HepG2 (cell line): ENCODE measurements around the gene QKI. TPM values are rescaled to one million over a fixed set of nuclear protein-coding genes. Genes with fewer than 3 reads are reported as not detected.

Source experiments
- AGO1 ChIP-seq: fragments of 200-400 bp; formaldehyde crosslinking; IDR thresholded peaks from 2 replicates; pipeline ENCODE4 v1.6.1; 2017; ENCODE audit warnings: mild to moderate bottlenecking, low read depth, low read length, moderate library complexity; ENCODE audit not compliant: poor library complexity, severe bottlenecking
- BRCA1 ChIP-seq: sonication (generic); formaldehyde crosslinking; IDR thresholded peaks from 2 replicates; pipeline ENCODE4 v1.4.0; 2020; ENCODE audit warnings: missing genetic modification reagents
- CBX5 ChIP-seq: sonication (generic); formaldehyde crosslinking; IDR thresholded peaks from 2 replicates; pipeline ENCODE4 v1.4.0; 2020; ENCODE audit warnings: missing genetic modification reagents, borderline replicate concordance
- EED ChIP-seq: sonication (generic); formaldehyde crosslinking; IDR thresholded peaks from 2 replicates; pipeline ENCODE4 v1.5.0; 2020; ENCODE audit warnings: mild to moderate bottlenecking, missing genetic modification reagents
- HNRNPLL ChIP-seq: fragments of 200-400 bp; formaldehyde crosslinking; IDR thresholded peaks from 2 replicates; pipeline ENCODE4 v1.6.1; 2017; ENCODE audit warnings: mild to moderate bottlenecking, low read depth, low read length; ENCODE audit not compliant: poor library complexity, severe bottlenecking
- JUND ChIP-seq: sonication (generic); formaldehyde crosslinking; IDR thresholded peaks from 2 replicates; pipeline ENCODE4 v1.8.0; 2022; ENCODE audit warnings: mild to moderate bottlenecking, missing genetic modification reagents
- MAF1 ChIP-seq: sonication (generic); formaldehyde crosslinking; IDR thresholded peaks from 2 replicates; pipeline ENCODE4 v1.5.0; 2020; ENCODE audit warnings: missing genetic modification reagents, borderline replicate concordance
- MEF2D ChIP-seq: sonication (generic); formaldehyde crosslinking; IDR thresholded peaks from 2 replicates; pipeline ENCODE4 v1.5.1; 2020; ENCODE audit warnings: mild to moderate bottlenecking, missing genetic modification reagents
- NFIC ChIP-seq: IDR thresholded peaks from 2 replicates; pipeline ENCODE4 v1.6.1; 2012; ENCODE audit warnings: mild to moderate bottlenecking, low read length, inconsistent platforms
- PHF20 ChIP-seq: sonication (generic); formaldehyde crosslinking; IDR thresholded peaks from 2 replicates; pipeline ENCODE4 v1.5.0; 2020; ENCODE audit warnings: mild to moderate bottlenecking, missing genetic modification reagents
- PLRG1 ChIP-seq: fragments of 450-650 bp; conservative IDR thresholded peaks from 2 replicates; pipeline ENCODE4 v1.6.1; 2016
- TARDBP ChIP-seq: sonication (generic); formaldehyde crosslinking; IDR thresholded peaks from 2 replicates; pipeline ENCODE4 v1.8.0; 2022; ENCODE audit warnings: mild to moderate bottlenecking, missing genetic modification reagents
- USF2 ChIP-seq, 2 experiments: sonication (generic) in 1 of 2; formaldehyde crosslinking in 1 of 2; IDR thresholded peaks; 2 replicates each; pipeline versions ENCODE4 v1.5.1 to v1.6.1; 2011 to 2020; ENCODE audit warnings: borderline replicate concordance in 1 of 2, low read depth in 1 of 2, low read length in 1 of 2, mild to moderate bottlenecking in 1 of 2, missing genetic modification reagents in 1 of 2, moderate library complexity in 1 of 2
- ZNF3 ChIP-seq: IDR thresholded peaks from 2 replicates; pipeline ENCODE4 v1.7.0; 2017; ENCODE audit warnings: inconsistent platforms
- ZNF580 ChIP-seq: IDR thresholded peaks from 2 replicates; pipeline ENCODE4 v1.6.1; 2016; ENCODE audit warnings: low read depth, borderline replicate concordance
- polyA plus RNA-seq, 8 experiments: library from polyadenylated mRNA; depleted of rRNA in 3 of 8; stranded (reverse) in 7 of 8; unstranded in 1 of 8; fragments of >200 nt; fragmentation: Illumina TruSeq in 4 of 8; extraction: Trizol in 4 of 8; gene quantifications; 2 replicates each; pipeline versions ENCODE4 v1.2.1 to v1.2.3, GENCODE V29; 2011 to 2016; ENCODE audit warnings: low read depth in 4 of 8, missing spikeins in 1 of 8, mixed read lengths in 1 of 8; ENCODE audit not compliant: insufficient read depth in 1 of 8
- total RNA-seq, 5 experiments: library from RNA; depleted of rRNA; stranded (reverse); fragments of >200 nt; fragmentation: Illumina TruSeq; extraction: Trizol; gene quantifications; 2 replicates each; pipeline ENCODE4 v1.2.3, GENCODE V29; 2016; ENCODE audit warnings: low read depth in 1 of 5
- TF ChIP-seq, protein P1 (sequence below): sonication (generic); formaldehyde crosslinking; IDR thresholded peaks from 2 replicates; pipeline ENCODE4 v1.5.0; 2020; ENCODE audit warnings: missing genetic modification reagents
- TF ChIP-seq, protein P2 (sequence below): sonication (generic); formaldehyde crosslinking; IDR thresholded peaks from 2 replicates; pipeline ENCODE4 v1.8.0; 2022; ENCODE audit warnings: missing genetic modification reagents, low read depth, mild to moderate bottlenecking, borderline replicate concordance
- TF ChIP-seq, protein P3 (sequence below): sonication (generic); formaldehyde crosslinking; IDR thresholded peaks from 2 replicates; pipeline ENCODE4 v1.5.0; 2020; ENCODE audit warnings: mild to moderate bottlenecking, missing genetic modification reagents

Gene QKI
- total and polyA plus RNA-seq, 2 of the 13 experiments (the other 11 are each of a cell fraction or from before 2014, with no cell fraction given): 136 to 137 TPM

GRCh38 chr6:163405412-163406309 lies 8.9 kb upstream of the QKI start (continued):
- TF ChIP-seq AGO1 (no peak), MEF2D (CRISPR knock-in tag) (0 out of 2 replicates have a peak, but pooled peaks have one; percentile 31), MAF1 (CRISPR knock-in tag) (no peak), PHF20 (peak; percentile 49; the same call in 1 of the 2 replicates), JUND (CRISPR knock-in tag) (no peak), TARDBP (CRISPR knock-in tag) (peak; percentile 84), ZNF580 (CRISPR knock-in tag) (peak; percentile 59; the same call in 1 of the 2 replicates), ZNF3 (CRISPR knock-in tag) (no peak), NFIC (no peak), BRCA1 (CRISPR knock-in tag) (no peak), USF2 (IDR thresholded peaks at IDR 0.05; ENCODE audit: low read depth, low read length) (peak; percentile 26; the same call in 1 of the 2 replicates), USF2 (CRISPR knock-in tag; IDR thresholded peaks at IDR 0.05; ENCODE audit: borderline replicate concordance) (no peak), CBX5 (CRISPR knock-in tag) (no peak), EED (no peak), HNRNPLL (no peak), PLRG1 (no peak)
- TF ChIP-seq, protein P1, sequence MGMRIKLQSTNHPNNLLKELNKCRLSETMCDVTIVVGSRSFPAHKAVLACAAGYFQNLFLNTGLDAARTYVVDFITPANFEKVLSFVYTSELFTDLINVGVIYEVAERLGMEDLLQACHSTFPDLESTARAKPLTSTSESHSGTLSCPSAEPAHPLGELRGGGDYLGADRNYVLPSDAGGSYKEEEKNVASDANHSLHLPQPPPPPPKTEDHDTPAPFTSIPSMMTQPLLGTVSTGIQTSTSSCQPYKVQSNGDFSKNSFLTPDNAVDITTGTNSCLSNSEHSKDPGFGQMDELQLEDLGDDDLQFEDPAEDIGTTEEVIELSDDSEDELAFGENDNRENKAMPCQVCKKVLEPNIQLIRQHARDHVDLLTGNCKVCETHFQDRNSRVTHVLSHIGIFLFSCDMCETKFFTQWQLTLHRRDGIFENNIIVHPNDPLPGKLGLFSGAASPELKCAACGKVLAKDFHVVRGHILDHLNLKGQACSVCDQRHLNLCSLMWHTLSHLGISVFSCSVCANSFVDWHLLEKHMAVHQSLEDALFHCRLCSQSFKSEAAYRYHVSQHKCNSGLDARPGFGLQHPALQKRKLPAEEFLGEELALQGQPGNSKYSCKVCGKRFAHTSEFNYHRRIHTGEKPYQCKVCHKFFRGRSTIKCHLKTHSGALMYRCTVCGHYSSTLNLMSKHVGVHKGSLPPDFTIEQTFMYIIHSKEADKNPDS (CRISPR knock-in tag): no peak
- TF ChIP-seq, protein P2, sequence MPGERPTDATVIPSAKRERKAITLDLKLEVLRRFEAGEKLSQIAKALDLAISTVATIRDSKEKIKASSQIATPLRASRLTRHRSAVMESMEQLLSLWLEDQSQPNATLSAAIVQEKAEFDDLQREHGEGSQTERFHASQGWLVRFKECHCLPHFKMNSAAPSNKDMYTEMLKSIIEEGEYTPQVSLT (CRISPR knock-in tag): no peak
- TF ChIP-seq, protein P3, sequence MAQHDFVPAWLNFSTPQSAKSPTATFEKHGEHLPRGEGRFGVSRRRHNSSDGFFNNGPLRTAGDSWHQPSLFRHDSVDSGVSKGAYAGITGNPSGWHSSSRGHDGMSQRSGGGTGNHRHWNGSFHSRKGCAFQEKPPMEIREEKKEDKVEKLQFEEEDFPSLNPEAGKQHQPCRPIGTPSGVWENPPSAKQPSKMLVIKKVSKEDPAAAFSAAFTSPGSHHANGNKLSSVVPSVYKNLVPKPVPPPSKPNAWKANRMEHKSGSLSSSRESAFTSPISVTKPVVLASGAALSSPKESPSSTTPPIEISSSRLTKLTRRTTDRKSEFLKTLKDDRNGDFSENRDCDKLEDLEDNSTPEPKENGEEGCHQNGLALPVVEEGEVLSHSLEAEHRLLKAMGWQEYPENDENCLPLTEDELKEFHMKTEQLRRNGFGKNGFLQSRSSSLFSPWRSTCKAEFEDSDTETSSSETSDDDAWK (CRISPR knock-in tag): no peak
